WTC11 (cell line): ENCODE results near the gene ITPR1. TPM values are rescaled to one million over a fixed set of nuclear protein-coding genes. Genes with fewer than 3 reads are reported as not detected.

Source experiments
- ATAC-seq: fragments of 200-7000 bp; cut with Tn5 transposase; 2 replicates; pipeline ENCODE4 v1.10.0; 2021; ENCODE audit warnings: mild to moderate bottlenecking, moderate library complexity
- CTCF ChIA-PET: fragments of 300-600 bp; sonication (Branson Sonifier 250); formaldehyde crosslinking; loops from one replicate; lab custom pipeline; 2021; ENCODE audit warnings: antibody characterized with exemption; lab: Charles Lee
- POLR2A ChIA-PET: fragments of 350-600 bp; sonication (Branson Sonifier 250); formaldehyde crosslinking; loops from one replicate; lab custom pipeline; 2021; ENCODE audit warnings: antibody characterized with exemption; lab: Charles Lee
- DNase-seq: peaks from one replicate; pipeline ENCODE4 v3.0.0; 2021; ENCODE audit warnings: low spot score
- H3K27ac Mint-ChIP-seq: 2 replicates; pipeline ENCODE4 v1.8.0; 2021; ENCODE audit warnings: mixed read lengths
- H3K27me3 Mint-ChIP-seq: 2 replicates; pipeline ENCODE4 v1.8.0; 2021; ENCODE audit warnings: low read depth, mild to moderate bottlenecking, moderate library complexity, mixed read lengths
- H3K36me3 Mint-ChIP-seq: 2 replicates; pipeline ENCODE4 v1.8.0; 2021; ENCODE audit warnings: mixed read lengths
- H3K4me1 Mint-ChIP-seq: 2 replicates; pipeline ENCODE4 v1.8.0; 2022; ENCODE audit warnings: mixed read lengths
- H3K4me3 Mint-ChIP-seq: 2 replicates; pipeline ENCODE4 v1.8.0; 2021; ENCODE audit warnings: mild to moderate bottlenecking, moderate library complexity, mixed read lengths
- H3K9me3 Mint-ChIP-seq: 2 replicates; pipeline ENCODE4 v1.8.0; 2021; ENCODE audit warnings: mixed read lengths
- FOXK1 ChIP-seq: sonication (generic); formaldehyde crosslinking; IDR thresholded peaks from 2 replicates; pipeline ENCODE4 v1.8.0; 2022; ENCODE audit warnings: mild to moderate bottlenecking, moderate library complexity, missing genetic modification reagents
- GABPB1 ChIP-seq: sonication (generic); formaldehyde crosslinking; IDR thresholded peaks from 2 replicates; pipeline ENCODE4 v1.8.1; 2023; ENCODE audit warnings: mild to moderate bottlenecking, missing genetic modification reagents
- GRHL2 ChIP-seq: fragments of 250-450 bp; sonication (Bioruptor Pico); IDR thresholded peaks from 2 replicates; pipeline ENCODE4 v1.8.0; 2022; ENCODE audit warnings: mild to moderate bottlenecking, moderate library complexity; ENCODE audit not compliant: insufficient replicate concordance, severe bottlenecking
- IRF2 ChIP-seq: sonication (generic); formaldehyde crosslinking; IDR thresholded peaks from 2 replicates; pipeline ENCODE4 v1.8.0; 2022; ENCODE audit warnings: low read depth, missing genetic modification reagents, borderline replicate concordance
- JAZF1 ChIP-seq: fragments of 250-450 bp; sonication (Bioruptor Pico); IDR thresholded peaks from 2 replicates; pipeline ENCODE4 v1.9.0; 2021; ENCODE audit warnings: moderate library complexity, mild to moderate bottlenecking, inconsistent platforms
- NFATC4 ChIP-seq: fragments of 250-450 bp; sonication (Bioruptor Pico); IDR thresholded peaks from 2 replicates; pipeline ENCODE4 v1.9.0; 2021; ENCODE audit warnings: mild to moderate bottlenecking
- PRRX2 ChIP-seq: fragments of 250-450 bp; sonication (Bioruptor Pico); IDR thresholded peaks from 2 replicates; pipeline ENCODE4 v1.8.0; 2021; ENCODE audit warnings: mild to moderate bottlenecking
- RORB ChIP-seq: fragments of 250-450 bp; sonication (Bioruptor Pico); IDR thresholded peaks from 2 replicates; pipeline ENCODE4 v1.9.0; 2021; ENCODE audit warnings: mild to moderate bottlenecking
- SMAD4 ChIP-seq: sonication (generic); formaldehyde crosslinking; IDR thresholded peaks from 2 replicates; pipeline ENCODE4 v1.8.0; 2022; ENCODE audit warnings: mild to moderate bottlenecking, missing genetic modification reagents
- SOX15 ChIP-seq: fragments of 250-450 bp; sonication (Bioruptor Pico); IDR thresholded peaks from 2 replicates; pipeline ENCODE4 v1.9.0; 2021; ENCODE audit warnings: mild to moderate bottlenecking
- TCF7 ChIP-seq: sonication (generic); formaldehyde crosslinking; IDR thresholded peaks from 2 replicates; pipeline ENCODE4 v1.8.0; 2022; ENCODE audit warnings: mild to moderate bottlenecking, low read depth, missing genetic modification reagents, moderate library complexity
- TEAD4 ChIP-seq: sonication (generic); formaldehyde crosslinking; IDR thresholded peaks from 2 replicates; pipeline ENCODE4 v1.8.0; 2022; ENCODE audit warnings: mild to moderate bottlenecking, missing genetic modification reagents
- ZNF121 ChIP-seq: sonication (generic); formaldehyde crosslinking; IDR thresholded peaks from 2 replicates; pipeline ENCODE4 v1.8.0; 2023; ENCODE audit warnings: missing genetic modification reagents
- ZNF423 ChIP-seq: fragments of 250-450 bp; sonication (Bioruptor Pico); IDR thresholded peaks from 2 replicates; pipeline ENCODE4 v2.1.2; 2022; ENCODE audit warnings: mild to moderate bottlenecking, moderate library complexity
- total RNA-seq: library from RNA; stranded (reverse); gene quantifications from 3 replicates; pipeline ENCODE4 v1.2.3, GENCODE V29; 2021
- TF ChIP-seq, protein P1 (sequence below): sonication (generic); formaldehyde crosslinking; IDR thresholded peaks from 2 replicates; pipeline ENCODE4 v1.8.1; 2023; ENCODE audit warnings: mild to moderate bottlenecking, missing genetic modification reagents, moderate library complexity
- TF ChIP-seq, protein P2 (sequence below): sonication (generic); formaldehyde crosslinking; IDR thresholded peaks from 2 replicates; pipeline ENCODE4 v1.8.1; 2023; ENCODE audit warnings: mild to moderate bottlenecking, missing genetic modification reagents, borderline replicate concordance
- TF ChIP-seq, protein P3 (sequence below): sonication (generic); formaldehyde crosslinking; IDR thresholded peaks from 2 replicates; pipeline ENCODE4 v1.8.1; 2023; ENCODE audit warnings: mild to moderate bottlenecking, missing genetic modification reagents, moderate library complexity

The ITPR1 gene
- total RNA-seq, 1 experiment from 2014 or later: 11.8 TPM

DNA sequence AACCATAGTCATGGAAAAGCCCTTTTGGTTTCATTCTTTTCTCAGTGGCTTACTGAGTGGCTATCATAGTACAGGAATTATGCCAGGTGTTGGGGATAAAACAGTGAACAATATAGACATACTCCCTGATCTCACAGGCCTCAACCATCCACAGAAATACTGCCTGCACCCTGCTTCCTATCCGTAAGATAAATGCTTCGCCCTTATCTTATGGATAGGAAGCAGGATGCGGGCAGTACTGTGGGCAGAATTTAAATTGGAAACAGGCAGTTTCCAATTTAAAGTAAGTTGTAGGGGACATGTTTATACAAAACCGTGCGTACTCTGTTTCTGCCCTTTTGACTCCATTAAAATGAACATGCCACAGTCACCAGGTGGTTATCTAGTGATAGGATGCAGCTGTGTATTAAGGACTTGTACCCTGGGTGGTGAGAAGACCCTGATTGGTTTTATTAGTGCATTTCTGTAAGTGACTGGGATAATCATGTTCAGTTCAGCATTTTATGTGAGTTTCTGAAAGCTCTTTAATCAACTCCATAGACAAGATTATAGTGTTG lies 344.3 kb downstream of the ITPR1 start (continued):
- TF ChIP-seq, protein P1, sequence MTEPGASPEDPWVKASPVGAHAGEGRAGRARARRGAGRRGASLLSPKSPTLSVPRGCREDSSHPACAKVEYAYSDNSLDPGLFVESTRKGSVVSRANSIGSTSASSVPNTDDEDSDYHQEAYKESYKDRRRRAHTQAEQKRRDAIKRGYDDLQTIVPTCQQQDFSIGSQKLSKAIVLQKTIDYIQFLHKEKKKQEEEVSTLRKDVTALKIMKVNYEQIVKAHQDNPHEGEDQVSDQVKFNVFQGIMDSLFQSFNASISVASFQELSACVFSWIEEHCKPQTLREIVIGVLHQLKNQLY: no peak
- TF ChIP-seq, all 79 proteins: peak for 0

DNA sequence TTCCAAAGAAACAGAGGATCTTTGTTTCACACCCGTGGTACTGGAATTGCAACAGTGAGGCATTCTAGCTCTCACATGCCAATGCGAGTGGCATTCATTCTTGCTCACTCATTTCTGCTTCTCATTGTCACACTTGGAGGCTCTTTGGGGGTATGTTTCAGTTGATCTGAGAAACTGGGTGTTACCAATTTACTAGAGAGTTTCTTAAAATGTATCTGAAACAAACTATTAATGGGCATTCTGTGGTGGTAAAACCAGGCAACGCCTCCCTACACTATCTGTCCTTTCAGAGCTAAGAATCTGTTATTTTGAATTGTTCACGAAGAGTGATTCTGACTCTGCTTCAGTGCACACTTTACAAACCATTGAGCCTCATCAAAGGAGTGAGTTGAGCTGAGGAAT lies 345.5 kb downstream of the ITPR1 start:
- TF ChIP-seq, protein P2, sequence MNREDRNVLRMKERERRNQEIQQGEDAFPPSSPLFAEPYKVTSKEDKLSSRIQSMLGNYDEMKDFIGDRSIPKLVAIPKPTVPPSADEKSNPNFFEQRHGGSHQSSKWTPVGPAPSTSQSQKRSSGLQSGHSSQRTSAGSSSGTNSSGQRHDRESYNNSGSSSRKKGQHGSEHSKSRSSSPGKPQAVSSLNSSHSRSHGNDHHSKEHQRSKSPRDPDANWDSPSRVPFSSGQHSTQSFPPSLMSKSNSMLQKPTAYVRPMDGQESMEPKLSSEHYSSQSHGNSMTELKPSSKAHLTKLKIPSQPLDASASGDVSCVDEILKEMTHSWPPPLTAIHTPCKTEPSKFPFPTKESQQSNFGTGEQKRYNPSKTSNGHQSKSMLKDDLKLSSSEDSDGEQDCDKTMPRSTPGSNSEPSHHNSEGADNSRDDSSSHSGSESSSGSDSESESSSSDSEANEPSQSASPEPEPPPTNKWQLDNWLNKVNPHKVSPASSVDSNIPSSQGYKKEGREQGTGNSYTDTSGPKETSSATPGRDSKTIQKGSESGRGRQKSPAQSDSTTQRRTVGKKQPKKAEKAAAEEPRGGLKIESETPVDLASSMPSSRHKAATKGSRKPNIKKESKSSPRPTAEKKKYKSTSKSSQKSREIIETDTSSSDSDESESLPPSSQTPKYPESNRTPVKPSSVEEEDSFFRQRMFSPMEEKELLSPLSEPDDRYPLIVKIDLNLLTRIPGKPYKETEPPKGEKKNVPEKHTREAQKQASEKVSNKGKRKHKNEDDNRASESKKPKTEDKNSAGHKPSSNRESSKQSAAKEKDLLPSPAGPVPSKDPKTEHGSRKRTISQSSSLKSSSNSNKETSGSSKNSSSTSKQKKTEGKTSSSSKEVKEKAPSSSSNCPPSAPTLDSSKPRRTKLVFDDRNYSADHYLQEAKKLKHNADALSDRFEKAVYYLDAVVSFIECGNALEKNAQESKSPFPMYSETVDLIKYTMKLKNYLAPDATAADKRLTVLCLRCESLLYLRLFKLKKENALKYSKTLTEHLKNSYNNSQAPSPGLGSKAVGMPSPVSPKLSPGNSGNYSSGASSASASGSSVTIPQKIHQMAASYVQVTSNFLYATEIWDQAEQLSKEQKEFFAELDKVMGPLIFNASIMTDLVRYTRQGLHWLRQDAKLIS (CRISPR knock-in tag): no peak
- TF ChIP-seq NFATC4 (CRISPR knock-in tag) (no peak), SOX15 (CRISPR knock-in tag) (no peak), FOXK1 (CRISPR knock-in tag) (no peak), TEAD4 (CRISPR knock-in tag) (no peak), TCF7 (no peak), SMAD4 (no peak), ZNF121 (CRISPR knock-in tag) (no peak), GRHL2 (CRISPR knock-in tag) (no peak), ZNF423 (CRISPR knock-in tag) (no peak), JAZF1 (CRISPR knock-in tag) (no peak)
- TF ChIP-seq, protein P1: no peak
- ATAC-seq: no peak
- peaks cover 14% of the 10 kb centered on the region for H3K4me1 Mint-ChIP-seq

DNA sequence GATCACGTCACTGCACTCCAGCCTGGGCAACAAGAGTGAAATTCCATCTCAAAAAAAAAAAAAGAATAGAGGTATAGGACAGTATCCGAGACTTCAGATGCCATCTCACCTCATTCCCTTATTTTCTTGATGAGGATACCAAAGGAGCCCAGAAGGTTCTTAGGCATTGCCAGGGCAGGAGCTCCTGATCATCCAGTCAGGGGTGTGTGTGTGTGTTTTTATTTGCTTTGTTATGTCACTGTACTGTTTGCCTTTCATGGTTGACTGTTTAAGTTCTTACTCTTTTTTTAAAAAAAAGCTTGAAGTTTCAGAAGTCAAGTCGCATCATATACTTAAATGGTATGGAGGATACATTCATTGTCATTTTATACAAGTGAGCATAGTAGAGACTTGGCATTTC lies 346.1 kb downstream of the ITPR1 start:
- Mint-ChIP-seq H3K36me3 (no peaks in the 10 kb centered on the region), H3K27ac (no peak overlapping the region), H3K27me3 (no peaks in the 10 kb centered on the region), H3K4me1 (peaks cover 14% of the 10 kb centered on the region), H3K4me3 (no peak overlapping the region), H3K9me3 (no peaks in the 10 kb centered on the region)
- TF ChIP-seq RORB (CRISPR knock-in tag) (no peak), PRRX2 (CRISPR knock-in tag) (no peak), IRF2 (CRISPR knock-in tag) (no peak), GABPB1 (CRISPR knock-in tag) (no peak)
- TF ChIP-seq, protein P3, sequence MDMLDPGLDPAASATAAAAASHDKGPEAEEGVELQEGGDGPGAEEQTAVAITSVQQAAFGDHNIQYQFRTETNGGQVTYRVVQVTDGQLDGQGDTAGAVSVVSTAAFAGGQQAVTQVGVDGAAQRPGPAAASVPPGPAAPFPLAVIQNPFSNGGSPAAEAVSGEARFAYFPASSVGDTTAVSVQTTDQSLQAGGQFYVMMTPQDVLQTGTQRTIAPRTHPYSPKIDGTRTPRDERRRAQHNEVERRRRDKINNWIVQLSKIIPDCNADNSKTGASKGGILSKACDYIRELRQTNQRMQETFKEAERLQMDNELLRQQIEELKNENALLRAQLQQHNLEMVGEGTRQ (CRISPR knock-in tag): no peak
- TF ChIP-seq, protein P2 (CRISPR knock-in tag): no peak
- CTCF ChIA-PET: interaction anchor here (1.3 kb wide), 1 partner anchor 359 kb away, joined by 3 read pairs; no protein-coding TSS in a partner anchor
- ATAC-seq (no peak), DNase-seq (no peak)
- POLR2A ChIA-PET: interaction anchor here (0.6 kb wide), 1 partner anchor 14 kb away, joined by 4 read pairs; no protein-coding TSS in a partner anchor

More for the DNA sequence above, 345.5 kb downstream of the ITPR1 start:
- no peak for DNase-seq
- Mint-ChIP-seq H3K36me3 (no peaks in the 10 kb centered on the region), H3K27ac (no peak overlapping the region), H3K4me3 (no peak overlapping the region), H3K9me3 (no peaks in the 10 kb centered on the region), H3K27me3 (no peaks in the 10 kb centered on the region)
- ChIA-PET CTCF (interaction anchor here (0.6 to 1.3 kb wide), 2 partner anchors 143 to 359 kb away, joined by 3 to 6 read pairs; no protein-coding TSS in a partner anchor), POLR2A (no interaction called here)
